IPS DF 4.7 (cell line): Measurements from ENCODE around the gene HECTD1.
"Not testable (repeated sequence)": the region's sequence is repeated elsewhere in the genome, so short reads cannot be mapped to it uniquely, and the experiment has no call there.

Experiments used
- DNase-seq: peaks from one replicate; pipeline ENCODE4 v3.0.0-alpha.2; 2013; ENCODE audit warnings: low spot score; ENCODE audit errors: extremely low read depth

The HECTD1 gene

DNA sequence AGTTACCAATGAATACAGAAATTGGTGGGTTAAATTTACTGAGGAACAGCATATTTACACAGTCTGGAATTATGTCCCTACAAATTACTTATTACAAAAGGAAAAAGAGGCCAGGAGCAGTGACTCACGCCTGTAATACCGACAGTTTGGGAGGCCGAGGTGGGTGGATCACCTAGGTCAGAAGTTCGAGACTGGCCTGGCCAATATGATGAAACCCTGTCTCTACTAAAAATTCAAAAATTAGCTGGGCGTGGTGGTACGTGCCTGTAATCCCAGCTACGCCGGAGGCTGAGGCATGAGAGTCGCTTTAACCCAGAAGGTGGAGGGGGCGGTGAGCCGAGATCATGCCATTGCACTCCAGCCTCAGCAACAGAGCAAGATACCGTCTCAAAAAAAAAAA lies 52.6 kb downstream of the HECTD1 start:
- no peak for DNase-seq

DNA sequence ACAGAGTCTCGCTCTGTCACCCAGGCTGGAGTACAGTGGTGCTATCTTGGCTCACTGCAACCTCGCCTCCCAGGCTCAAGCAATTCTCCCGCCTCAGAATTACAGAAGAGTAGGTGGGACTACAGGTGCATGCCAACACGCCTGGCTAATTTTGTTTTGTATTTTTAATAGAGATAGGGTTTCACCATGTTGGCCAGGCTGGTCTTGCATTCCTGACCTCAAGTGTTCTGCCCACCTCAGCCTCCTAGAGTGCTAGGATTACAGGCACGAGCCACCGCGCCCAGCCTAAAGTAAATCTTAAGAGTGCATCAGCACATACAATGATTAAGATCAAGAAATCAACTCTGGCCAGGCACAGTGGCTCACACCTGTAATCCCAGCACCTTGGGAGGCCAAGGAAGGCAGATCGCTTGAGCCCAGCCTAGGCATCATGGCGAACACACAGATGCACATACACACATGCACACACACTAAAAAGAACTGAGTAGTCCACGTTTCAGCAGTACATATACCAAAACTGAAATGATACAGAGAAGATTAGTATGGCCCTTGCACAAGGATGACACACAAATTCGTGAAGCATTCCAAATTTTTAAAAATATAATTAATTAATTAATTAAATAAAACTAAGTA lies 65.0 kb downstream of the HECTD1 start:
- DNase-seq = no peak

DNA sequence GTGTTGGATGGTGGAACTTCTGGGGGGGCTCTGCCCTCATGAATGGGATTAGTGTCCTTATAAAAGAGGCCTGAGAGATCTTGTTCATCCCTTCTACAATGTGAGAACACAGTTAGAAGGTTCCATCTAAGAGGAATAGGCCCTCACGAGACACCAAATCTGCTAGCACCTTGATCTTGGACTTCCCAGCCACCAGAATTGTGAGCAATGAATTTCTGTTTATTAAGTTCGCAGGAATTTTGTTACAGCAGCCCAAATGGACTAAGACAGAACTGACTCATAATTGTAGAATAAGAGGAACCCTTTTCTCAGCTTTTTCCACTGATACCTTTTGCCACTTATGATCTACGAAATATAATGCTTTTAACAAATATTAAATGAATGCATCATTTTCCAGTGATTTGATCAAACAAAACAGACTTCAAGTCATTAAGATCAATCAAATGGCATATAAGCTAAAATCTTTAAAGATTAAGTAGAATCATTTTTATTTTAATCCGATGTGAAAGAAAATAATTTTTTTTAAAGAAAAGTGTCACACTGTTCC lies 68.2 kb downstream of the HECTD1 start:
- DNase-seq = no peak

- no peak for DNase-seq
Observed at GRCh38 chr14:31138301-31138700, 69.3 kb downstream of the HECTD1 start.

DNA sequence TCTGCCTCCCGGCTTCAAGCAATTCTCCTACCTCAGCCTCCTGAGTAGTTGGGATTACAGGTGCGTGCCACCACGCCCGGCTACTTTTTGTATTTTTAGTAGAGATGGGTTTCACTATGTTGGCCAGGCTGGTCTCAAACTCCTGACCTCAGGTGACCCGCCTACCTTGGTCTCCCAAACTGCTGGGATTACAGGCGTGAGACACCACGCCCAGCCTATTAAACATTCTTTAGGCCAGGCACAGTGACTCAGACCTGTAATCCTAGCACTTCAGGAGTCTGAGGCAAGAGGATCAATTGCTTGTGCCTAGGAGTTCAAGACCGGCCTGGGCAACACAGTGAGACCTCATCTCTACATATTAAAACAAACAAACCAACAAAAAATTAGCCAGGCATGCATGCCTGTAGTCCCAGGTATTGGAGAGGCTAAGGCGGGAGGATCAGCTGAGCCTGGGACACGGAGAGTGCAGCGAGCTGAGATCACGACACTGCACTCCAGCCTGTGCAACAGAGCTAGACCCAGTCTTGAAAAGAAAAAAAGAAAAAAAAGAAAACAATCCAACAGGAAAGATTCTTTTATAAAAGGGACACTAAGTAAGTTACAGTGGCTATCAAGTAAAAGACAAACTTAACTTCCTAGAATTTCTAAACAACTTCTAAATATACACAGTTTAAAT lies 70.2 kb downstream of the HECTD1 start:
- no peak for DNase-seq

- no peak for DNase-seq
Observed at GRCh38 chr14:31133133-31133532, 74.5 kb downstream of the HECTD1 start.

GRCh38 chr14:31128601-31129526 lies 78.7 kb downstream of the HECTD1 start:
- DNase-seq = no peak

DNA sequence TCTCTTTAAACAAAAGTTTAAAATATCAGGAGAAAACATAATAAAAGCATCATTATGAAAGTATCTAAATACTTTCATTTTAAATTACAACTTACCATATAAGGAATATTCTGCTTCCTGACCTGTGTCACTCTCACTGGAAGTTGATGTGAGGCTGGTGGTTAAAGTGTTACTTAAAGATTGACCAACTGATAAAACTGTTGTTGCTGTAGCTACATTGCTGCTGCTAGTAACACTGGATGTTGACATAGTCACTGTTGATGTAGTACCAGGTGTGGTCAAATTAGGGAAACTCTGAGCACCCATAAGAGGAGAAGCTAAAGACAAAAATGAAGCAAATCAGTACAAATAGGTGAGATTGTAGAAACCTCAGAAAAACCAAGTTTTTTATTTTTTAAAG lies 79.9 kb downstream of the HECTD1 start:
- DNase-seq = no peak

DNA sequence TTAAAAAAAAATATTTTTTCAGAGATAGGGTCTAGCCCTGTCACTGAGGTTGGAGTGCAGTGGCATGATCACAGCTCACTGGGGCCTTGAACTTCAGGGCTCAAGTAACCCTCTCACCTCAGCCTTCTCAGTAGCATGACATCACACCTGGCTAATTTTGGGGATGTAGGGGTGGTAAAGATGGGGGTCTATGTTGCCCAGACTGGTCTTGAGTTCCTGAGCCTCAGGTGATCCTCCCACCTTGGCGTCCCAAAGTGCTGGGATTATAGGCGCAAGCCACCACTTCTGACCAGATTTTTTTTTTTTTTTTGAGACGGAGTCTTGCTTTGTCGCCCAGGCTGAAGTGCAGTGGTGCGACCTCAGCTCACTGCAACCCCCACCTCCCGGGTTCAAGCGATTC lies 80.9 kb downstream of the HECTD1 start:
- DNase-seq = no peak

DNA sequence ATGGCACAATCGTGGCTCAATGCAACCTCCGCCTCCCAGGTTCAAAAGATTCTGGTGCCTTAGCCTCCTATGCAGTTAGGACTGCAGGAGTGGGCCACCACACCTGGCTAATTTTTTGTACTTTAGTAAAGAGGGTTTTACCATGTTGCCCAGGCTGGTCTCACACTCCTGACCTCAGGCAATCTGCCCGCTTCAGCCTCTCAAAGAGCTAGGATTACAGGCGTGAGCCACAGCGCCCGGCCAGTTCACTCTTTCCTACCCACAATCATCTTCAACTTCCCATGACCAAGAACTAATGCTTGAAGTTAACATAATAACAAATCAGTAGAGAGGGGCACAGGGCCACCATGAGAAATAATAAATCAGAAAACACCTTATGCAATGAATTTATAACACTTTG lies 82.4 kb downstream of the HECTD1 start:
- DNase-seq = no peak

DNA sequence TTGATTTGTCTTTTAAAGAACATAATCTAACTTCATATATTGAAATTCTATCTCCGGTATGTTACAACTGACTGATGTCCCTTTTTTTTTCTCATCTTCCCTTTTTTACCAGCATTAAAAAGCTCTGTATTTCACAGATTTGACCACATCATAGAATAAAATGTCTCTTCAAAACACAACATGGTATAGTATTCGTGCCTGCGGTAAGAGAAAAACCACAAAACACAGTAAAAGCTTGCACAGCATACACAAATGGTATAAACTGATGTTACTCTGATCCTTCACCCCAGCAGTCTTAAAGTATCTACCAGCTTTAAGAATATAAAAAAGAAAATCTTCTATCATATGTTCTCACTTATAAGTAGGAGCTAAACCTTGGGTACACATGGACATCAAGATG lies 83.4 kb downstream of the HECTD1 start:
- no peak for DNase-seq

DNA sequence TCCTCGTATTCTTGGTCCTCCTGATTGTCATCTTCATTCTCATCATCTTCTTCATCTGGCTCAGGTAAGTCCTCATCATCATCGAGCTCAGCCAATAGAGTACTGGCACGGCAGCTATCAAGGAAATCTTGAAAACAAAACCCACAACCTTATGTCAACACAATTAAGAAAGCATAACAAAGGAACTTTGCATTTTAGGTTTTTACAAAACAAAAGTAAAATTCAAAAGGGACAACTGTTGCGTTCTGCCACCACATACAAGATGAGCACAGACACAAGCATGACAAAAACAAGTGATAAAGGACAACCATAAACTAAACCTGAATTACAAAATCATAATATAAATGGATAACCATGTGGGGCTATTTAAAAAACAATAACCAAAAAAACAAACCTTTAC lies 84.7 kb downstream of the HECTD1 start:
- DNase-seq = peak; percentile 22

DNA sequence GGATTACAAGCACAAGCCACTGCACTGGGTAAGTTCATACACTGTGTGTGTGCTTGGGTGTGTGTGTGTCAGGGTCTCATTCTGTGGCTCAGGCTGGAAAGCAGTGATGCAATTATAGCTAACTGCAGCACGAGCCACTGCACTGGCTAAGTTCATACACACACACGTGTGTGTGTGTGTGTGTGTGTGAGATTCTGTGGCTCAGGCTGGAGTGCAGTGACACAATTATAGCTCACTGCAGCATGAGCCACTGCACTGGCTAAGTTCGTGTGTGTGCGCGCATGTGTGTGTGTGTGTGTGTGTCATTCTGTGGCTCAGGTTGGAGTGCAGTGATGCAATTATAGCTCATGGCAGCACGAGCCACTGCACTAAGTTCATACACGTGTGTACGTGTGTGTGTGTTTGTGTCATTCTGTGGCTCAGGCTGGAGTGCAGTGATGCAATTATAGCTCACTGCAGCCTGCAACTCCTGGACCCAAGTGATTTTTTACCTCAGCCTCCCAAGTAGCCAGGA lies 85.4 kb downstream of the HECTD1 start:
- no peak for DNase-seq

GRCh38 chr14:31118892-31119291 lies 88.7 kb downstream of the HECTD1 start:
- DNase-seq = no peak

DNA sequence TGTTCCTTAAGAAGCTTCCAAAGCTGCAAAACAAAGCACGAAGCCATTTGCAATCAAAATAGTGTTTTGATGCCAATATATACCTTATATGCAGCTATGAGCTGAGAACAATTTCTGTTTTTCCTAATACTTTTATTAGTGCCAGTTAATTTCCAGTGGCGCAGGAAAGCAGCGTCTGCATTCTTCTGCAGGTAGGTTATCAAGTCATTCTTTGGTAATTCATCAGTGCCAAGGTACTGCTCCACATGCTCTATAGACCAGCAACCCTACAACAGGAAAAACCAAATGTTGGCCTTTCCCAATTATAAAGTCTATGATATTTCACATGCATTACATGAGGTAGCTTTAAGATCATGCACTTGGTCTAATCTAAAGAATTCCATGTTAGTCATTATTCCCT lies 93.8 kb downstream of the HECTD1 start:
- DNase-seq = no peak

DNA sequence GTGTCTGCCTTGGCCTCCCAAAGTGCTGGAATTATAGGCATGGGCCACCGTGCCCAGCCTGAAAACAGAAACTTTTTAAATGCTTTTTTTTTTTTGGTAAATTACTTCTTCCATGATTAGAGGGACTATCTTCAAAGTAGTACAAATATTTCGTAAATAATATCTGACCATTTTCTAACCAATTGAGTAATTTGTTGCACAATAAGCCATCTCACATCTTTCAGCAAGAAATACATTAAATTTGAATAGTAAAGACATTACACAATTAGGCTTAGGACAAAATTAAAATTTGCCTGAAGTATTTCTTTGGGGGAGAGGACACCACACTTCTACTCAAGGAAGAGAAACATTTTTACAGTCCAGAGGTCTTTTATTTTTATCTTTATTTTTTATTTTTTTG lies 96.7 kb downstream of the HECTD1 start:
- DNase-seq = no peak

DNA sequence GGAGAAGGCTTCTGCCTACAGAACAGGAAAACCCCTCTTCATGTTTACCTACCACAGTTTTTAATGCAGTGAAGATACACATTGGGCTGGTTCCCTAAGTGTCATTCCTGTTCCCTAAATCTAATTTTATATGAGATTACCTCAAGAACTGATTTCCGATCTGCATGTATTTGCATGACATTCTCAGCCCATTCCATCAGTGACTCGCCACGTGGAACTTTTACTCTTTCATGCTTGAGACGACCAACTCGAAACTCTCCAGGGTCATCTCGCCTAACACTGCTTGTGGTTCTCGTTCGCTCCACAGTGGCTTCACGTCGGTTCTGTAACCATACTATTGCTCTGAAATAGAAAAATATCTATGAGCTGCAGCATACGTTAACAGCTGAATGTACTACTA lies 98.3 kb downstream of the HECTD1 start:
- DNase-seq = no peak

- no peak for DNase-seq
Observed at GRCh38 chr14:31106768-31107167, 100.8 kb downstream of the HECTD1 start.

- no peak for DNase-seq
Observed at GRCh38 chr14:31097081-31097480, 110.5 kb downstream of the HECTD1 start.

- no peak for DNase-seq
Observed at GRCh38 chr14:31096255-31096654, 111.3 kb downstream of the HECTD1 start.

DNA sequence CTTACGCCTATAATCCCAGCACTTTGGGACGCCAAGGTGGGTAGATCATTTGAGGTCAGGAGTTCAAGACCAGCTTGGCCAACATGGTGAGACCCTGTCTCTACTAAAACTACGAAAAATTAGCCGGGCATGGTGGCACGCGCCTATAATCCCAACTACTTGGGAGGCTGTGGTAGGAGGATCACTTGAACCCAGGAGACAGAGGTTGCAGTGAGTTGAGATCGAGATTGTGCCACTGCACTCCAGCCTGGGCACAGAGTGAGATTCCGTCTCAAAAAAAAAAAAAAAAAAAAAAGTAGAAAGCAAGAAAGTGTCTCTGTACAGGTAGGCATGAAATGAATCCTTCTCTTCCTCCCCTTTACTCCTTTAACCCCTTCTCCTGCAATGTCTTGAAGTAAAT lies 111.8 kb downstream of the HECTD1 start:
- not testable (repeated sequence) for DNase-seq
